Fibroblast of lung (primary cell): ENCODE data around the gene PSKH1.

Source experiments
- EZH2 ChIP-seq: IDR thresholded peaks from 2 replicates; pipeline ENCODE4 v1.5.1; 2012; ENCODE audit warnings: low read length, control low read depth, mild to moderate bottlenecking; ENCODE audit errors: missing control alignments
- TF ChIP-seq, protein P1 (sequence below), 2 donors: IDR thresholded peaks in 1 of 2; conservative IDR thresholded peaks in 1 of 2; 1 replicate in 1 of 2; 2 replicates in 1 of 2; pipeline ENCODE4 v1.5.1; 2011 to 2012; ENCODE audit warnings: low read length in 2 of 2, control low read depth in 1 of 2, inconsistent platforms in 1 of 2, low read depth in 1 of 2, mild to moderate bottlenecking in 1 of 2

- TF ChIP-seq, protein P1, sequence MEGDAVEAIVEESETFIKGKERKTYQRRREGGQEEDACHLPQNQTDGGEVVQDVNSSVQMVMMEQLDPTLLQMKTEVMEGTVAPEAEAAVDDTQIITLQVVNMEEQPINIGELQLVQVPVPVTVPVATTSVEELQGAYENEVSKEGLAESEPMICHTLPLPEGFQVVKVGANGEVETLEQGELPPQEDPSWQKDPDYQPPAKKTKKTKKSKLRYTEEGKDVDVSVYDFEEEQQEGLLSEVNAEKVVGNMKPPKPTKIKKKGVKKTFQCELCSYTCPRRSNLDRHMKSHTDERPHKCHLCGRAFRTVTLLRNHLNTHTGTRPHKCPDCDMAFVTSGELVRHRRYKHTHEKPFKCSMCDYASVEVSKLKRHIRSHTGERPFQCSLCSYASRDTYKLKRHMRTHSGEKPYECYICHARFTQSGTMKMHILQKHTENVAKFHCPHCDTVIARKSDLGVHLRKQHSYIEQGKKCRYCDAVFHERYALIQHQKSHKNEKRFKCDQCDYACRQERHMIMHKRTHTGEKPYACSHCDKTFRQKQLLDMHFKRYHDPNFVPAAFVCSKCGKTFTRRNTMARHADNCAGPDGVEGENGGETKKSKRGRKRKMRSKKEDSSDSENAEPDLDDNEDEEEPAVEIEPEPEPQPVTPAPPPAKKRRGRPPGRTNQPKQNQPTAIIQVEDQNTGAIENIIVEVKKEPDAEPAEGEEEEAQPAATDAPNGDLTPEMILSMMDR (conservative IDR thresholded peaks at IDR 0.05 in 1 of 2, IDR thresholded peaks at IDR 0.05 in 1 of 2; ENCODE audit: low read depth in 1 of 2, low read length in 2 of 2) = no peak
- TF ChIP-seq EZH2 = no peak
Observed at GRCh38 chr16:67888331-67888730, 4.7 kb upstream of the PSKH1 start.
